GM10266 (cell line): ENCODE results near the gene RIBC2.

ENCODE experiments used
- DNase-seq: peaks from one replicate; pipeline ENCODE4 v3.0.0; 2012; ENCODE audit errors: extremely low spot score
- CTCF ChIP-seq: IDR thresholded peaks from 2 replicates; pipeline ENCODE4 v1.5.1; 2012; ENCODE audit warnings: mild to moderate bottlenecking, low read depth; ENCODE audit not compliant: control insufficient read depth, insufficient read depth; ENCODE audit errors: missing control alignments

The RIBC2 gene

GRCh38 chr22:45468872-45469271, 55.4 kb downstream of the RIBC2 start:
- DNase-seq: no peak
- TF ChIP-seq CTCF: no peak

GRCh38 chr22:45469281-45470073, 56.0 kb downstream of the RIBC2 start:
- TF ChIP-seq CTCF: no peak
- no peak for DNase-seq

GRCh38 chr22:45470871-45471270, 57.4 kb downstream of the RIBC2 start:
- DNase-seq: no peak
- no peak for TF ChIP-seq CTCF

- TF ChIP-seq CTCF: no peak
- DNase-seq: no peak
Observed at GRCh38 chr22:45472426-45472825, 58.9 kb downstream of the RIBC2 start.

GRCh38 chr22:45473626-45474237, 60.2 kb downstream of the RIBC2 start:
- no peak for DNase-seq
- TF ChIP-seq CTCF: no peak

- no peak for DNase-seq
Observed at GRCh38 chr22:45475063-45475747, 61.7 kb downstream of the RIBC2 start.

More at GRCh38 chr22:45475063-45475747, 61.7 kb downstream of the RIBC2 start:
- no peak for TF ChIP-seq CTCF
